WI38 (cell line): ENCODE results near the gene SWAP70.

Source experiments
- H3K4me3 ChIP-seq: 2 replicates; pipeline ENCODE4 v1.5.1; 2011; ENCODE audit warnings: low read depth, mild to moderate bottlenecking, control low read depth, low read length
- TF ChIP-seq, protein P1 (sequence below): IDR thresholded peaks from 2 replicates; pipeline ENCODE4 v1.5.1; 2012; ENCODE audit warnings: low read depth, mild to moderate bottlenecking, control low read depth, low read length

The SWAP70 gene

GRCh38 chr11:9735236-9735635, 71.4 kb downstream of the SWAP70 start:
- H3K4me3 ChIP-seq = no peak overlapping the region
- TF ChIP-seq, protein P1, sequence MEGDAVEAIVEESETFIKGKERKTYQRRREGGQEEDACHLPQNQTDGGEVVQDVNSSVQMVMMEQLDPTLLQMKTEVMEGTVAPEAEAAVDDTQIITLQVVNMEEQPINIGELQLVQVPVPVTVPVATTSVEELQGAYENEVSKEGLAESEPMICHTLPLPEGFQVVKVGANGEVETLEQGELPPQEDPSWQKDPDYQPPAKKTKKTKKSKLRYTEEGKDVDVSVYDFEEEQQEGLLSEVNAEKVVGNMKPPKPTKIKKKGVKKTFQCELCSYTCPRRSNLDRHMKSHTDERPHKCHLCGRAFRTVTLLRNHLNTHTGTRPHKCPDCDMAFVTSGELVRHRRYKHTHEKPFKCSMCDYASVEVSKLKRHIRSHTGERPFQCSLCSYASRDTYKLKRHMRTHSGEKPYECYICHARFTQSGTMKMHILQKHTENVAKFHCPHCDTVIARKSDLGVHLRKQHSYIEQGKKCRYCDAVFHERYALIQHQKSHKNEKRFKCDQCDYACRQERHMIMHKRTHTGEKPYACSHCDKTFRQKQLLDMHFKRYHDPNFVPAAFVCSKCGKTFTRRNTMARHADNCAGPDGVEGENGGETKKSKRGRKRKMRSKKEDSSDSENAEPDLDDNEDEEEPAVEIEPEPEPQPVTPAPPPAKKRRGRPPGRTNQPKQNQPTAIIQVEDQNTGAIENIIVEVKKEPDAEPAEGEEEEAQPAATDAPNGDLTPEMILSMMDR = no peak

GRCh38 chr11:9735919-9736318, 72.0 kb downstream of the SWAP70 start:
- no peak overlapping the region for H3K4me3 ChIP-seq
- TF ChIP-seq, protein P1 = no peak

- TF ChIP-seq, protein P1 = no peak
- no peak overlapping the region for H3K4me3 ChIP-seq
Measured at GRCh38 chr11:9736365-9736764, 72.5 kb downstream of the SWAP70 start.

GRCh38 chr11:9738116-9738515, 74.2 kb downstream of the SWAP70 start:
- H3K4me3 ChIP-seq = no peak overlapping the region
- TF ChIP-seq, protein P1 = no peak

DNA sequence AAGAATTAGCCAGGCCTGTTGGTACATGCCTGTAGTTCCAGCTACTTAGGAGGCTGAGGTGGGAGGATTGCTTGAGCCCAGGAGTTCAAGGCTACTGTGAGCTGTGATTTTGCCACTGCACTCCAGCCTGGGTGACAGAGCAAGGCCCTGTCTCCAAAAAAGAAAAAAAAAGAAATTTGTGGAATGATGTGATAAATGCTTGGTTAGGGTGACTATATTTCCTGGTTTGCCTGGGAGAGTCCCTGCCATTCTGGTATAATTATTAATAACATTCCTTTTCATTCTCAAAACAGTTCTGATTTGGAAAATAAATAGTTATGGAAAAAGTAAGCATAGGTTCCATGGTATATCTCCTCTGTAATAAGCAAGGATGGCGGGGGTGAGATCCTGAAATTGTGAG, 74.8 kb downstream of the SWAP70 start:
- no peak overlapping the region for H3K4me3 ChIP-seq
- TF ChIP-seq, protein P1 = no peak

DNA sequence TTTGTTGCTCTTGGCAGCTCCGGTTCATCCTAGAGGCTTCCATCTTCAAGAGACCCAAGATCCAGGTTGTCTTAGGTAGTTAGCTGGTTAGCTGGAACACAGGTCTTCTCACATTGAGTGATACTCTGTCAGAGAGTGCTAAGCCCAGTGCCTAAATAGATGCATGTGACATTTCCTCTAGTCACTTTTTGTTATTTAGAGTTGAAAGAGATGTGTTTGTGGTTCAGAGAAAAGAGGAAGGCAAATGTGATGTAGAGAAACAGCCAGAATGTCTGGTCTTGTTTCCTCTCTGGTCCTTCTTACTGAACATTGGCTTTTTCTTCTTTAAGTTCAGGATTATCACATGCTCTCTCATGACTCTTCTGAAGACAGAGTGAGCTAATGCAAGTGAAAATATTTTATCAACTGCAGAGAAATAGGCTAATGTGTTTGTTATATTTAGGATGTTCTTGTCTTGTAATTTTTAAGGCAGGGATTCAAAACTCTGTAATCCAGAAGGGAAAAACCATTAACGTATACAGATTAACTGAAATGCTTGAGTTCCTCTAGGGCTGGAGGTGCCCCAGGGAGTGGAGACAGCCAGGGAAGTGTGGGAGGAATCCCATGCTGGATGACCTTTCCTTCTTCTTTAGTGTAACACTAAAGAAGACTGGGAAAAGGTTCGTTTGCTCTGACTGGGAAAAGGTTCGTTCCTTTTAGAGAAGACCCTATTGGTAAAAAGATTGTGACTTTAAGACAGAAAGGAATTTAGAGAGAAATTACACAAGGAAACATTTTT, 75.4 kb downstream of the SWAP70 start:
- TF ChIP-seq, protein P1 = no peak
- H3K4me3 ChIP-seq = no peak overlapping the region

DNA sequence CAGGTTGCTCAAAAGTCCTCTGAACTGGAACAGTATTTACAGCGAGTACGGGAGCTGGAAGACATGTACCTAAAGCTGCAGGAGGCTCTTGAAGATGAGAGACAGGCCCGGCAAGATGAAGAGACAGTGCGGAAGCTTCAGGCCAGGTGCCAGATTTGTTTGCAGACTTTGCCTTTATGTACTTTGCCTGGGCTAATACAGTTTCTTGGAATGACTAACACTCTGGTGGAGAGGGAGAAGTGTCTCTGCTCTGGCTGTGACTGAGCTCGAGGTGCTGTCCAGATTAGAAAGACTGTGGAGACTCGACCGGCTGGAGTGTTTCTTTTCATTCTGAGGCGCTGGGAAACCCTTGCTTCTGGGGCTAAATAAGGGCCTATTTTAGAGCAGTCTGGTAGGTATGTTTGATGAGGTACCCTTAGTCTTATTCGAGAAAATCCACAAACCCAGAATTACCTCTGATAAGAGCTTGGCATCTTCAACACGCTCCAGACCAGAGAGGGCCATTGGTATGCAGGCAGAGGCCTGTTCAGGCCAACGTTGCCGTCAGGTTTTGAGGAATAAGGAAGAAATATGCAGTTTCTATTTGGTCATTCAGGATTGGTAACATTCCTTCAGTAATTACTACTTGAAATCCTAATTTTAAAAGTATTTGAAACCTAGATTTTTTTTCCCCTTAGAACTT, 76.5 kb downstream of the SWAP70 start:
- TF ChIP-seq, protein P1 = no peak
- H3K4me3 ChIP-seq = no peak overlapping the region
